BJ (cell line): Measurements from ENCODE around the gene SNAPIN. TPM values are rescaled to one million over a fixed set of nuclear protein-coding genes. Genes with fewer than 3 reads are reported as not detected.
A peak's percentile ranks its signal among the peaks of the same experiment; 100 is the strongest.

Experiments
- CTCF ChIA-PET: fragments of 350-600 bp; formaldehyde crosslinking; extraction: SDS; loops from one replicate; lab custom pipeline; 2021; ENCODE audit warnings: antibody characterized with exemption, inconsistent platforms; lab: Yijun Ruan, JAX
- POLR2A ChIA-PET: fragments of 300-600 bp; sonication (Branson Sonifier 250); formaldehyde crosslinking; extraction: SDS; loops from one replicate; lab custom pipeline; 2021; ENCODE audit warnings: antibody characterized with exemption; lab: Charles Lee
- DNase-seq: peaks from one replicate; pipeline ENCODE4 v3.0.0-alpha.2; 2011; ENCODE audit warnings: low read depth
- H3K27me3 ChIP-seq: 2 replicates; pipeline ENCODE4 v1.6.0; 2011; ENCODE audit warnings: low read length; ENCODE audit not compliant: control insufficient read depth, insufficient read depth
- H3K36me3 ChIP-seq: 2 replicates; pipeline ENCODE4 v1.5.1; 2011; ENCODE audit warnings: low read length; ENCODE audit not compliant: control insufficient read depth, insufficient read depth
- H3K4me3 ChIP-seq: 2 replicates; pipeline ENCODE4 v1.5.1; 2011; ENCODE audit warnings: low read depth, mild to moderate bottlenecking, control low read depth, low read length
- polyA plus RNA-seq: library from polyadenylated mRNA; depleted of rRNA; stranded (reverse); fragments of >200 nt; gene quantifications from 2 replicates; pipeline ENCODE4 v1.2.3, GENCODE V29; 2011
- TF ChIP-seq, protein P1 (sequence below): IDR thresholded peaks from 2 replicates; pipeline ENCODE4 v1.5.1; 2011; ENCODE audit warnings: low read depth, mild to moderate bottlenecking, control low read depth, inconsistent platforms, low read length, moderate library complexity; ENCODE audit not compliant: insufficient read depth

The SNAPIN gene
- polyA plus RNA-seq, 1 experiment, result 50.3 TPM

DNA sequence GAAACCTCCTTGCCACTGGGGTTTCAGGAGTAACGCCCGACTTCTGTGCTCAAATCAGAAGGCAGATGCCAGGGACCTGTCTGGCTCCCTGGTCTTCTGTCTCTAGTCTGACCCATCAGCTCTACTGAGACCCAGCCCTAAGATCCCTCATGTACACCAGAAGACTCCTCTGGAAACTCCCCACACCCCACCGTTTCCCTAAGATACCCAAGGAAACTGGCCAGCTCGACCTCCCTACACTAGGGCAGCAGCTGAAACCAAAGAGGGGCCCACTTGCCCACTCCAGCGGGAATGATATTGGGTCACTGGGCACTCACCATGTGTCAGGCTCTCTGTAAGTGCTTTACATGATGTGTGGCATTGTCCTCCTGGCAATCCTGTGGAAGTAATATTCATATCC, 45.1 kb upstream of the SNAPIN start:
- POLR2A ChIA-PET, result interaction anchor here (3.5 kb wide), 1 partner anchor 14 kb away, joined by 20 read pairs; the partner anchor contains the start of gene S100A13
- no peak for DNase-seq
- Histone ChIP-seq H3K27me3 (no peaks in the 10 kb centered on the region), H3K4me3 (peak overlapping the region; percentile 72), H3K36me3 (no peaks in the 10 kb centered on the region)
- CTCF ChIA-PET, result interaction anchor here (0.7 to 11.6 kb wide), 8 partner anchors 10 to 1581 kb away, joined by 3 to 194 read pairs (median 6); partner anchors contain the start of genes S100A1 and S100A13
- TF ChIP-seq, protein P1, sequence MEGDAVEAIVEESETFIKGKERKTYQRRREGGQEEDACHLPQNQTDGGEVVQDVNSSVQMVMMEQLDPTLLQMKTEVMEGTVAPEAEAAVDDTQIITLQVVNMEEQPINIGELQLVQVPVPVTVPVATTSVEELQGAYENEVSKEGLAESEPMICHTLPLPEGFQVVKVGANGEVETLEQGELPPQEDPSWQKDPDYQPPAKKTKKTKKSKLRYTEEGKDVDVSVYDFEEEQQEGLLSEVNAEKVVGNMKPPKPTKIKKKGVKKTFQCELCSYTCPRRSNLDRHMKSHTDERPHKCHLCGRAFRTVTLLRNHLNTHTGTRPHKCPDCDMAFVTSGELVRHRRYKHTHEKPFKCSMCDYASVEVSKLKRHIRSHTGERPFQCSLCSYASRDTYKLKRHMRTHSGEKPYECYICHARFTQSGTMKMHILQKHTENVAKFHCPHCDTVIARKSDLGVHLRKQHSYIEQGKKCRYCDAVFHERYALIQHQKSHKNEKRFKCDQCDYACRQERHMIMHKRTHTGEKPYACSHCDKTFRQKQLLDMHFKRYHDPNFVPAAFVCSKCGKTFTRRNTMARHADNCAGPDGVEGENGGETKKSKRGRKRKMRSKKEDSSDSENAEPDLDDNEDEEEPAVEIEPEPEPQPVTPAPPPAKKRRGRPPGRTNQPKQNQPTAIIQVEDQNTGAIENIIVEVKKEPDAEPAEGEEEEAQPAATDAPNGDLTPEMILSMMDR, result no peak

DNA sequence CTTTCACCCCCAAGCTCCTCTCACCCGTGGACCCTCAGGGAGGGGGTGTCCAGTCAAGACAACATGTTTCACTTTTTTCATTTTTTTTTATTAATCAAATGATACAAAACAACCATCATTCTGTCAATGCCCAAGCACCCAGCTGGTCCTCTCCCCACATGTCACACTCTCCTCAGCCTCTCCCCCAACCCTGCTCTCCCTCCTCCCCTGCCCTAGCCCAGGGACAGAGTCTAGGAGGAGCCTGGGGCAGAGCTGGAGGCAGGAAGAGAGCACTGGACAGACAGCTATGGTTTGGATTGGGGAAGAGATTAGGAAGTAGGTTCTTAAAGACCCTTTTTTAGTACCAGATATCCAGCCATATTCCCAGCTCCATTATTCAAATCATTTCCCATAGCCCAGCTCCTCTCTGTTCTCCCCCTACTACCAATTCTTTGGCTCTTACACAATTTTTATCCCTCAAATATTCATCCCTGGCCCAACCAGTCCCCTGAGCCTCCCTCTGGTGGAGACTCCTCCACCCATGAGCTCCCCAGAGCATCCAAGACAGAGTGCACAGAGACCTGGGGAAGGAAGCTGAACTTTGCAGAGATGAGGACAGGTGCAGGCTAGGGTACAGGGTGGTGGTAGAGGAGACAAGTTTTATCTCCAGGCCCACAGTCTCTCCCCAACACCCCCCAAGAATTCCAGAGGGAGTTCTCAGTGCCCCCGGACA, 44.2 kb upstream of the SNAPIN start:
- TF ChIP-seq, protein P1, result peak; percentile 32
- DNase-seq, result no peak
- Histone ChIP-seq H3K4me3 (no peak overlapping the region), H3K36me3 (0 out of 2 replicates have a peak, but pooled peaks cover 1% of the 10 kb centered on the region), H3K27me3 (no peaks in the 10 kb centered on the region)
- CTCF ChIA-PET, result interaction anchor here (0.7 to 11.6 kb wide), 10 partner anchors 13 to 1580 kb away, joined by 3 to 194 read pairs (median 4); partner anchors contain the start of genes S100A1 and S100A13
- POLR2A ChIA-PET, result interaction anchor here (1.0 to 3.5 kb wide), 2 partner anchors 13 to 19 kb away, joined by 3 to 20 read pairs; partner anchors contain the start of genes CHTOP and S100A13

DNA sequence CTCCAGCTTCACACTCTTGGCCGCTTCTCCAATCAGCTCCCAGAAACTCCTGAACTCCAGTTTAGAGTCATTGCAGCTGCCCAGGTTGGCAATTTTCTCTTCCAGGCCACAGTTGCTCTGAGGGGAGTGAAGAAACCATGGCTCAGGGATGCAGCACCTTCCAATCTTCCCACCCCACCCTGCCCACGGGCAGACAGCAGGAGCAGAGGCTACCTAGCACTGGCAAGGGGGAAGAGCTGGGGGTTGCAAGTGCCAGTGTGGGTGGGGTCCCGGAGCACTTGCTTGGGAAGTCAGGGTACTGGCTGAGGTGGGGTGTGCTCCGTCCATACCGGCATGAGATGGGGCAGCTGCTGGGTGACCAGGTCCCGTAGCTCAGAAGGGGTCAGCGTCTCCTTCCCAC, 43.6 kb upstream of the SNAPIN start:
- no peak for DNase-seq
- H3K4me3 ChIP-seq, result no peak overlapping the region
- no peaks in the 10 kb centered on the region for H3K27me3 ChIP-seq
- TF ChIP-seq, protein P1, result no peak
- ChIA-PET CTCF (interaction anchor here (0.9 to 11.6 kb wide), 9 partner anchors 11 to 133 kb away, joined by 3 to 194 read pairs (median 5); partner anchors contain the start of genes S100A1 and S100A13), POLR2A (interaction anchor here (1.0 kb wide), 1 partner anchor 19 kb away, joined by 3 read pairs; the partner anchor contains the start of gene CHTOP)
- H3K36me3 ChIP-seq, result 0 out of 2 replicates have a peak, but pooled peaks cover 1% of the 10 kb centered on the region

DNA sequence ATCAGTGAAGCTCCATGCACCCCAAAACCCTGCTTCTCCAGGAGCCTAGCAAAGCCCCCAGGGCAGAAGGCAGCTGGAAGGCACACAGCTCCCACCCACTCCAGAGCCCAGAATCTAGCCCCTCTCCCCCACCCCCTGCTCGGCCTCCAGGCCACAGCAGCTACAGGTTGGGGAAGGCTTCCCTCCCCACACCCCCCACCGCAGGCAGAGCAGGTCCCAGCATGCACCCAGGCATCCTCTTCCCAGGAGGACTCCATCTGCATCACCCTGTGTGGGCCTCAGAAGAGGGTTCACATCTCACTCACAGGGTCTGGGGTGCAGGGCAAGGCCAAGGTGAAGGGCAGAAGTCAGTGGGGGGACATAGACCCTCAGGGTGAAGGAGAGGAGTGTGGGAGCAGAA, 43.1 kb upstream of the SNAPIN start:
- Histone ChIP-seq H3K27me3 (no peaks in the 10 kb centered on the region), H3K36me3 (0 out of 2 replicates have a peak, but pooled peaks cover 1% of the 10 kb centered on the region), H3K4me3 (no peak overlapping the region)
- TF ChIP-seq, protein P1, result no peak
- ChIA-PET CTCF (interaction anchor here (1.0 to 11.6 kb wide), 8 partner anchors 12 to 133 kb away, joined by 3 to 194 read pairs (median 12); partner anchors contain the start of genes S100A1 and S100A13), POLR2A (interaction anchor here (0.6 kb wide), 1 partner anchor 70 kb away, joined by 3 read pairs; no protein-coding TSS in a partner anchor)
- DNase-seq, result no peak
